Activated CD8-positive, alpha-beta memory T cell treated with anti-CD3 and anti-CD28 coated beads, Interleukin-2, amount 50 U/mL, for 4 hours (primary cell): ENCODE results near the gene CHST13.
"Not testable (repeated sequence)": the region's sequence is repeated elsewhere in the genome, so short reads cannot be mapped to it uniquely, and the experiment has no call there.

ENCODE experiments used
- DNase-seq: peaks from one replicate; pipeline ENCODE4 v3.0.0-alpha.2; 2020

The CHST13 gene

GRCh38 chr3:126556637-126557414, 32.9 kb downstream of the CHST13 start:
- DNase-seq = no peak

DNA sequence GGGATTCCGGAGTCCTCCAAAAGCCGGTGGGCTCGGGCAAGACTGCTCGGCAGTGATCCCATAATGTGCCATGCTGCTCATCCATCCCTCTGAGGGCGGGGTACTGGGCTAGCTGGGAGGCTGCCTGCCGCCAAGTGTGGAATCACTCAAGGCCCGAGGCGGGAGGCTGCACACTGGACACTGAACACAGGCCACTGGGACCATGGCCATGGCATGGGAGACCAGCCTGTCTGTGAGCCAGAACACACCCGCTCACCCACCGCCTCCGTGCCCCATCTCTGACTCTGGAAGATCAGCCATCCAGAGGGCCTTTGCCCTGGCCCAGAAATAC, 33.4 kb downstream of the CHST13 start:
- no peak for DNase-seq

- no peak for DNase-seq
These were observed 33.8 kb downstream of the CHST13 start for GRCh38 chr3:126557761-126558160.

DNA sequence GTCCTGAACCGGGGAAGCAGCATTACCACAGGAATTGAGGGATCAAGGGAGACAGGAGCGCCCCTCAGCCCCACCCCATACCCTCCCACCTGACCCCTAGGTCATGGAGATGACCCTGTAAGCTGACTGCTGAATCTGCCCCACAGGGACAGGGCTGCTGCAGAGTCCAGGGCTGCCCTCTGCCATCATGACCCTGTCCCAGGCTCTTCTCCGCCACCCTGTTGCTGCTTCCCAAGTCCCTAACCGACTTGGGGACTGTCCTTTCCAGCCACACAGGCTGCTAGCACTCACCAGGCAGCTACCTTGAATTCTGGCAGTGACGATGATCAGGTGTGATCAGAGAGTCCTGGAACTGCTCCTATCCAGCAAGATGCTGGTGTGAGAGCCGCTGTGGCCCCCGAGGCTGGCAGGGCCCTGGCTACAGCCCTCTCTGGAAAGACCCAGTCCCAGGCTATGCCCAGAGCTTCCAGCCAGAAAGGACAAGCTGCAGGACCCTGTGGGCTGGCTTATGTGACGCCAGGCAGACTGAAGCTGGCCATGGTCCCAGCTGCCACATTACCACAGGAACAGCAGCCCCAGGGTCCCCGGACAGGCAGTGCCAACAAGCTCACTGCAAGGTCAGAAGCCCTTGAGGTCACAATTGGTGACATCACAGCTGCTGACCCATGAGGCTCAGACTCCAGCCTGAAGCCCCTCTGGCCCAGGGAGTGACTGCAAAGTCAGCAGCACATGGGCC, 34.5 kb downstream of the CHST13 start, which contains the start of gene C3orf22:
C3orf22 (minus strand) TSS at position 597 of the 736 bp plus-strand sequence. CDS start 5,542 bp downstream, outside the sequence.
- no peak for DNase-seq

- no peak for DNase-seq
These were observed 38.9 kb downstream of the CHST13 start for GRCh38 chr3:126562737-126563276.

GRCh38 chr3:126567696-126568438, 43.9 kb downstream of the CHST13 start:
- DNase-seq = no peak

DNA sequence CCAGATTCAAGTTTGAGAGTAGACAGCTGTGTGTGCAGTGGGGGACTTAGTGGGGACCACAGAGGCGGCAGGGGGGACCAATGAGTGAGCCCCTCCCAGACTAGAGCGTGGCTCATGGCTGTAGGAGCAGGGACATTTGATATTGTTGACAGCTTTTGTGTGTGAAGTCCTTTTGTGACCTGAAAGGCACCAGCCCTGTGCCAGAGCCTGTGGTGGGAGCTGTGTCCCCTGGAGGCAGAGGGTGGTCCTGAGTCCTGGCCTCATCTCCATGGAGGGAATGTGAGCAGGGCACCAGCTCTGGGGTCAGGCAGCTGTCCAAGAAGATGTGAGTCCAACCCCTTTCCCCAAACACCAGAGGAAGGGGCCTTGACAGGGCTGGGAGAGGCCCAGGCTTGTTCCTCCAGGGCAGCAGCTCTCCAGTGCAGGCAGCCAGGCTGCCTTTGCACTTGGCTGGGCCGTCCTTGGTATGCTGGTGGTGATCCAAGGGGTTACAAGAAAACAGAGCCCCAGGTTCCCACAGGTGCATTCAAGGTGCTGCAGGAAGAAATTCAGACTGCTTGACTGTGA, 44.9 kb downstream of the CHST13 start:
- DNase-seq = no peak

DNA sequence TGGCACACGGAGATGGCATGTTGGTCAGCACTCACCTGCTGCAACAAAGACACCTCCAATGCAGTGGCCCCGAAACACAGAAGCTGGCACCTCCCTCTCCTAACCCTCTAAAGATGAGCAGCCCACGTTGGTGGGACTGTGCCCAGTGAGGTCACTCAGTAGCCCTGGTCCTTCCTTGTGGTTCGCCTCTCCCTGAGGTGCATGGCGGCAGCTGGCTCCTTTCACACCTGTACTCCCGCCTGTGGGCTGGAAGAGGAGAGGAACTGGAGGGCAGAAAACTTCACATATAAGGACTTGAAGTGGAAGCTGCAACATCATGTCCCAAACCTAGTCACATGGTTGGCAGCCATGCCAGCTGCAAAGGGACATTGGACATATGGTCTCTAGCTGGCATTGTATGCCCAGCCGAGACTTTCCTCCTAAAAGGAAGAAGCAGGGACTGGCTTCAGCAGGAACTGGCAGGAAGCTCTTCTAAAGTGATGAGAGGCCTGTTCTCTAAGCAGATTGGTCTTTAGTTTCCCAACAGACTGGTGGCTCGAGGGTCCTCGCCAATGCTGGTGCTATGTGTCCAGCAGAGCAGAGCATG, 45.5 kb downstream of the CHST13 start:
- DNase-seq = no peak

DNA sequence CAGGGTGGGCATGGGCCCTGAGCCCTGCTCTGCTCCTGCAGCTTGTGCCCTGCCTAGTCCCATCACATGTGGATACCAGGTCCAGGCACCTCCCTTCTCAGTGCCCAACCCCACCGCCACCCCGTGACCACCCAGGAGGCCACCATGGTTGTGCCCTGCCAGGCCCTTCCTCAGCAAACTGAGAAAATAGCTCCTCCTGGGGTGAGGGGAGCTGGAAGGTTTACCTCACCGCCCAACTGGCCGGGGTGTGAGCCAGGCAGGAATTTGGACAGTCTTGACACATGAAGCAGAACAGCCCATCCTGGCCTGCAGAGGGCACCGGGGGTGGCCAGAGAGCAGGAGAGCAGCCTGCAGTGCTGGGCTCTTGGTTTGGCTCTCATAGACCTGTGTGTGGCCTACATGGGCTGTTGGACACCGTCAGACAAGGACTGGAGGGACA, 46.2 kb downstream of the CHST13 start:
- no peak for DNase-seq

GRCh38 chr3:126571078-126571477, 47.1 kb downstream of the CHST13 start:
- no peak for DNase-seq

GRCh38 chr3:126573492-126574117, 49.6 kb downstream of the CHST13 start:
- no peak for DNase-seq

- no peak for DNase-seq
These were observed 53.3 kb downstream of the CHST13 start for GRCh38 chr3:126577261-126577660.

DNA sequence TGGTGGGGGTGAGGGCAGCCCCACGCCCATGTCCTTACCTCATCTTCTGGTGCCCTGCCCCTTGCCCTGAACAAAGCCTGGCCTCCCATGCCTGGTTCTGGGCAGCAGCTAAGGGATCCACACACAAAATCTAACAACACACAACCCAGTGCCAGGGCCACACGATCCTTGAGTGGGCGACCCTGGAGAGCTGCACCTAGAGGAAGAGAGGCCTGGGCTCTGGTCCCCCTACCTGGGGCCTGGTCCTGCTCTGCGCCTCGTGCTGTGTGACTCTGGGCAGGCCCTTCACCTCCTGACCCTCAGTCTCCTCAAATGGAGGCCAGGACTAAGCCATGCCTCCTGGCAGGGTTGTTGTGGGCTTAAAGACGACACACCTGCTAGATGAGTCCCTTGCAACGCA, 54.7 kb downstream of the CHST13 start:
- DNase-seq = no peak

GRCh38 chr3:126580746-126581145, 56.8 kb downstream of the CHST13 start:
- DNase-seq = no peak

DNA sequence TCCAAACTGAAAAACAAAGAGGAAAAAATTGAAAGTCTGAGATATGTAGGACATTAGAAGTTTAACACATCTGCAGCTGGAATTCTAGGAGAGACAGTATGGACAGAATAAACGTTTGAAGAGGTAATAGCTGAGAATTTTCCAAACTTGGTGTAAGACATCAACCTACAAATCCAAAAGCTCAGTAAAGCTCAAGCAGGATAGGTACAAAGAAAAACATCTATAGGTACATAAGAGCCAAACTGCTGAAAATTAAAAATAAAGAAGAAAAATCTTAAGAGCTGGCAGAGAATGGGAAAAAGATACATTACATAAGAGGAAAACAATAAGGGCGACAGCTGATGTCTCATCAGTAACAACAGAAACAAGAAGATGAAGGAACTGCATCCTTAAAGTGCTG, 57.6 kb downstream of the CHST13 start:
- no peak for DNase-seq

- DNase-seq = no peak
These were observed 58.4 kb downstream of the CHST13 start for GRCh38 chr3:126582311-126582710.

GRCh38 chr3:126591515-126591914, 67.6 kb downstream of the CHST13 start:
- DNase-seq = not testable (repeated sequence)
